GM21786 (cell line): ENCODE measurements around the gene PXT1.
A peak's percentile ranks its signal among the peaks of the same experiment; 100 is the strongest.

Source experiments
- ATAC-seq: cut with Tn5 transposase; IDR thresholded peaks from one replicate; pipeline ENCODE4 v1.9.1; 2021; ENCODE audit not compliant: unreplicated experiment

PXT1 gene

DNA sequence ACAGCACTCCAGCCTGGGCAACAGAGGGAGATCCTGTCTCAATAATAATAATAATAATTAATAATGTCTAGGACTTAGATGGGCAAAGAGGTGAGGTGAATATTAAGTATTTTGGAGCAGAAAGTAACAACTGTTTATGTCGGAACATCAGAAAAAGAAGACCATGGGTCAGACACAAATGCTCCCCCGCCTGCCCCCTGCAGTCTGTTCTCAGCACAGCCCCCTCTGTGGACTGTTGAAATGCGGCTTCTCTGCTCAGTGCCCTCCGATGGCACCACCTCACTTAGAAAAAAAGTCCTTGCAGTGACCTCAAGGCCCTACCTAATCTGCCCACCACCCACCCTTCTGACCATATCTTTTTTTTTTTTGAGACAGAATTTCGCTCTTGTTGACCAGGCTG, 50.0 kb downstream of the PXT1 start:
- no peak for ATAC-seq

DNA sequence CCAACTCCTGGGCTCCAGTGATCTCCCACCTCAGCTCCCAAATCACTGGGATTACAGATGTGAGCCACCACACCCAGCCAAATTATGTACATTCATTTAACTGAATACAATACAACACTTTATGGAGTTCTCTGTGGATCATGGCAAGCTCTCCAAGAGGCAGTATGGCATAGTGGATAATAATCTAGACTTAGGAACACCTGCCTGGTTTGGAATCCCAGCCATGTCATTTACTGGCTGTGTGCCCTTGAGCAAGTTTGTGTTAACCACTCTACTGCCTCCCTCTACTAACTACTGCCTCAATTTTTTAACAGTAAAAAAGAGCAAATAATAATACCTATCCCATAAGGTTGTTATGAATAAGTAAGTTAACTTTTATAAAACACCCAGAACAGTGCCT, 53.3 kb downstream of the PXT1 start:
- no peak for ATAC-seq

DNA sequence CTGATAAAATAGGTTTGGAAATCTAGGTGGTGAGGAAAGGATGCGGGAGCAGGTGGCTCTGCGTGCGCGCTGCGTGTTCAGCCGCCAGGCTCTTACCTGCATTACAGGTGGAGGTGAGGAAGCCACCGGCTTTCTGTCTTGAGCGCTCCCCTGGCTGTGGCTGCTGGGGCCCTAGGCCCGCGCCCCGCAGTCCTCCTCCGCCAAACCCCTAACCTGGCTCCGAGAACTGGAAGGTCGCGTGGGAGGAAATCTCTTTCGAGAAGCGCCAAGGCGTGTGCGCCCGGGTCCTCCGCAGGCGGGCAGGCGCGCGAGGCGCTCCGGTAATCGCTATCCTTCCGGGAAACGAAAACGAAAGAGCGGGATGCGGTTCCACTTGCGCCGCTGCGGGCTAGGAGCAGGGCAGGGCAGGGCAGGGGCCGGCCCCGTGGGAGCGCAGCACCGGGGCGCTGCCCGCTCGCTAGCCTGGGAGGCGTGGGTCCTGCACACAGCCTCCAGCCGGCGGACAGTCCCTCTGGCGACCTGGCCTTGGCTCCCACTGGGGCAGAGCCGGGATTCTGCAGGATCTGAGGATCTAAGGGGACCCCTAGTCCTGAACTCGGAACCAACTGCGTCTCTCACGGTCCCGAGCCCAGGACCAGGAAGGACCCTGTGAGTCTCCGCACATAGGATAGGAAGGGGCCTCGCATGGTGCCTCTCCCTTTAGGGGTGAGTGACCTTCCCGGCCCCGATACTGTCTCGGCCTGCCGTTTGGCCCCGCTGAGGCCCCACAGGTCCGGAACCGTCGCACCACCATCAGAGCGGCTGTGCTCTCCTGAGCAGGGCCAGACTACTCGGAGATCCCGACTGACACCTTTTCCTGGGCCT, 55.0 kb downstream of the PXT1 start, which contains the start of gene ETV7:
ETV7 (minus strand) TSS at position 230 of the 864 bp plus-strand sequence; CDS start at position 102, 128 bp downstream.
- ATAC-seq, result peak; percentile 39

DNA sequence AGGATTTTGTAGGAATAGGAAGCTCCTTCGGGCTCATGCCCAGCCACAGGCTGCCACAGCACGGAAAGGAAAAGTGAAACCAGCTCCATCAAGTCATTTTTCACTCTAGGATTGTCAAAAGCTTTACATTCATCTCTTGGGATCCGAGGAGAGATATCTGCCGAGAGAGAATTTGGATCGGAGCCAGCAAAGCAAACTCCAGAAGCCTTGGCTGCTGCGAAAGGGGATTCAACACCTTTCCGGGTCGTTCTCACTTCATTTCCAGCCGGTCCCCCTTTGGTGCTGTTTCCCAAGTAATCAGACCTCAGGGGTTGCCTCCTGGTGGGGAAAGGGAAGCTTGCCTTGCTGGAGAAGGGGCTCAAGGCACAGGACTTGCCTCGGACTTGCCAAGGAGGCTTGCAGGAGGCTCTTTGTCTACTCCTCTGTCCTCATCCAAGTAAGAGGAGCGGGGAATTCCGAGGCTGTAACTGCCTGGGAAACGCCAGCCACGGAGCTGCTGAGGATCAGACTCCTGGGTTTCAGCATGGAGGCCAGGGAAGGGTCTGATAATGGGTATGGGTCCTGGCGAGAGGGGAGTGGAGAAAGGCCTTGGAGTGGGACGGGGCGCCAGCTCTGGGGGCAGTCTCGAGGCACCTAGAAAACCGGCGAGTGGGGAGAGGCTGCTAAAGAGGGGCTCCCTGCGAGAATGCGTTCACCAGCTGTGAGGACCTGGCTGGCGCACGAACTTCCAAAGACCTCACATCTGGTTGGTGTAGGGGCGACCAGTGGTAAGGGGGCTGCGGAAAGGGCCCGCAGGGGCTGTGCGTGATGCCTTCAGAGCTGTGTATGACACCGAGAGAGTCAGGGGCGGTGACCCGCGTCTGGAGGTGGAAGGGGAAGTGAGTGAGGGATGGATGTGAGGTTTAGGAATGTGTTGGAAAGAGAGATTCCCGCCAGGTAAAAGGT, 55.9 kb downstream of the PXT1 start:
- ATAC-seq, result no peak

DNA sequence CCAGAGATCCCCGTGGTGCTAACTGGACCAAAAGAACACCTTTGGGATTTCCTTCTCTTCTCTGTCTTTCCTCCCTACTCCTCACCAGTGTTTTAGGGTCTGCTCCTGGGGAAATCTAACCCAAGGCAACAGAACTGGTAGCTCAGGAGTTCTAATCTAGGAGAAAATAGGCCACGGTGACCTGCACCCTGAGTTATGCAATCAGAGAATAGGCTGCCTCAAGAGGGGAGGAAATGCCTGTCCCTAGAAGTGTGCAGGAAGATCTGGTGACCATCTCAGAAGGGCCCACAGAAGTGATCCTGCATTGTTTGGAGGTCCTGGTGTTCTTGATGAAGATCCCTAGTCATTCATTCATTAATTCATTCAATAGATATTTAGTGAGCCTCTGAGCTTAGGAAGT, 58.6 kb downstream of the PXT1 start:
- ATAC-seq, result no peak

DNA sequence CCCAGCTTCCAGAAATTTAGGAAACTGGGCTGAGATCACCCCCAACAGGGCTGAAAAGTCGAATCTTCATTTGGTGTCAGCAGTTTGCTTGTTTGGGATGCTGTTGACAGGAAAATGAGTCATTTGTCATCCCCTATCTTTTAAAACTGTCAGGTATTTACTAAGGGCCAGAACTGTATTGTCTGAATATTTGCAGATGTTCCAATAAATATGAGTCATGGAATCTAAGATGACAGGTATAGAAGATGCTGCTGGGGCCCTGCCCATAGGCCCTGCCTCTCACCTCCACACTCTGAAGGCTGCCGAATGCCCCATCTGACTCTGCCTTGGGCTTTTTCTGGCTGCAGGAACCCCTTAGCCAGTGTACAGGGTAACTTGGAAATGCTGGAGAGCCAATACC, 59.0 kb downstream of the PXT1 start:
- no peak for ATAC-seq

DNA sequence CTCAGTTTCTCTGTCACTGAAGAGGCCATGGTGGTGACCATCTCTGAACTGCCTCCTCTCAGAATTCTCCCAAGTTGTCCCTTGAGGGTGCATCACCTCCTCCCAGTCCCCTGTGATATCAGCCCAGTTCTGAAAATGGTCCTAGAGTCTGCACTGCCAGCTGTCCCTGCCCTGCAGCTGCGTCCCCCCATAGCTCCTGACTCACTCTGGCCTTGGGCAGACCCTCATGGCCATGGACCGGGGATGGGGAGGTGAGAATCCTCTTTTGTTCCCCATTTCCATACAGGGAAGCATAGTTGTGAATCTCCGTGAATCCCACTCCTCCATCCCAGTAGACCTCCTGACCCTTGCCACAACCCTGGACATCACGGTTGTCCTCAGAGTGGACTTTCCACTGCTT, 59.7 kb downstream of the PXT1 start:
- no peak for ATAC-seq

DNA sequence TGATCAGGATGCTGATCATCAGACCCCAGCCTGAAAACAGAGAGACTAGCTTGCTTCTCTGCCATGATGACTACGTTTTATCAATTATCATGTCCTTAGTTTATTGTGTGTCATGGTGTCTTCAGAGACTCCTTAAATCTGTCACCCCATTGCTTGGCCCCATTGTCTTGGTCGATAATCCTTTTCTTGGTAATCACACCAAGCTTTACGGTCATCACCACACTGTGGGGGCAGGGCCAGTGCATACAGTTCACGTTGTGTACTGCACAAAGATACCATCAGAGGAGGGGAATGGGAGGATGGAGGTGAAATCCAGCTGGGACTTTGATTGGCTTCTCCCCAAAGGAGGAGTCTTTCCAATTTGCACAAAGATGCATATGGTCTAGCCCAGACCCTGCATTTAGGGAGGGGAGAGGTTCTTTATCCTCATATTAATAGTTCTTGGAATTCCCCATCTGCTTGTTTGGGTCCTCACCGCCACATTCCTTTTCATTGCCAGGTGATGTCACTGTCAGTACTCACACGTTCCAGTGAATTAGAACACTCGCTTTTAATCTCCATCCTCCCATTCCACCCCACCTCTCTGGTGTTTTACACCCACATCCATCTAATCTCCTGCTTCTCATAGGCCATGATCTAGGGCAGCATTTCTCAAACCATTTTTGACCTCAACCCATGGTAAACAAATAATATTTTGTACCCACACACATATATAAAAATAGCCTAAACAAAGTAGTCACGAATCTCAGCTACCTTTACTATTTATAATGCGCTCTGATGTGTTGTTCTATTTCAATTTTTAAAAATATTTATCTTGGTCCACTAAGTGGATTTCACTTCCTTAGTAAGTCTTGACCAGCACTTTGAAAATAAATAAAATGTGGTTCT, 60.9 kb downstream of the PXT1 start:
- ATAC-seq, result no peak

DNA sequence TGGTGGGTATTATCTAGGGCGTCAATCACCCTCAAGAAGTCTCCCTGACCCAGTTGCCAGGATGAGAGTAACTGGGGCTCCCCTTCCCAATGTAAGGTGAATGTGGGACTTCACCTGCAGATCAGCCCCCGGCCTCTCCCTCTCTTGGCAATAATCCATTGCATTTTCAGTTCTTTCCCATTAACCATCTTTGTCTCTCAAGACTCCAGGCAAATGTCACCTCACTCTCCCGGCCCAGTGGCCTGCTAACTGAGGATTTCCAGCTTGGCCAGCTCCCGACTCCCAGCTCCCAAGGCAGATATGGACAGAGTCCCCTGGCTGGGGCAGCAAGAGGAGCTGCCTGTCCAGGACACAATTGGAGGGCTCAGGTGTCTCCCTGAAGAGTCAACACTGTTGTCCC, 62.5 kb downstream of the PXT1 start:
- ATAC-seq, result no peak

DNA sequence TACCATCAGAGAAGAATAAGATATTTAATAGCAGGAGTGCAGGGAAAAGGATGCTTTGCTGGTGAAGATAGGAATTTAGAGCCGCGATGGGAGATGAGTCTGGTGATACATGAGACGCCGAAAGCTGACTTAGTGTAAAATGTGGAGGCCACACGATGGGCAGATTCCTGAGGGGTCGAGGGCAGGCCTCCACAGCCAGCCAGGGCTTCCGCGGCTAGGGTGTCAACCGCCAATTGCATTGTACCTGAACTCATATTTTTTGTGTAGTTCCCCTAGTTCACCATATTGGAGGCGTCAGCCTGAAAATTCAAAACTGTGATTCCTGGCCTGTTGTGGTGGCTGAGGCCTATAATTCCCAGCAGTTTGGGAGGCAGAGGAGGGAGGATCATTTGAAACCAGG, 63.7 kb downstream of the PXT1 start:
- no peak for ATAC-seq

DNA sequence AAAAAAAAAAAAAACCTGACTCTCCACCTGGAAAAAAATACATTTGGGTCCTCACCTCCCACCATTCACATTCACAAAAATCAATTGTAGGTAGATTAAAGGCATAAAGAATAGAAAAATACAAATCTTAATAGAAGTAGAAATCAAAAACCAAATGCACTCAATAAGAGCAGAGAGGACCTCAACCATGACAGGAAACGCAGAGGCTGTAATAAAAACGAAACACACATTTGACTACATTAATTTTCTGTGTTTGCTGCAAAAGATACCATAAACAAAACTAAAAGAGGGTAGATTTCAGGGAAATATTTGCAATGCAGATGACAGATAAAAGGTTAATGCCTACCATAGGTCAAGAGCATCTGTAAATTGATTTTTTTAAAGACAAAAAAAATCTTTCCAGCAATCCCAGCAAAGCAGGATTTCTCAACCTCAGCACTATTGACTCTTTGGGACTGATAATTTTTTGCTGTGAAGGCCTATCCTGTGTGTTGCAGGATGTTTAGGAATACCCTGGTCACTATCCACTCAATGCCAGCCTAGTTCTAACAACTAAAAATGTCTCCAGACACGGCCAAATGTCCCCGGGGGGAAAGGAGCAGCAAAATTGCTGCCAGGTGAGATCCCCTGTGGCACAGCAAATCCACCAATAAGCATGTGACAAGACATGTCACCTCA, 64.3 kb downstream of the PXT1 start:
- ATAC-seq, result no peak

DNA sequence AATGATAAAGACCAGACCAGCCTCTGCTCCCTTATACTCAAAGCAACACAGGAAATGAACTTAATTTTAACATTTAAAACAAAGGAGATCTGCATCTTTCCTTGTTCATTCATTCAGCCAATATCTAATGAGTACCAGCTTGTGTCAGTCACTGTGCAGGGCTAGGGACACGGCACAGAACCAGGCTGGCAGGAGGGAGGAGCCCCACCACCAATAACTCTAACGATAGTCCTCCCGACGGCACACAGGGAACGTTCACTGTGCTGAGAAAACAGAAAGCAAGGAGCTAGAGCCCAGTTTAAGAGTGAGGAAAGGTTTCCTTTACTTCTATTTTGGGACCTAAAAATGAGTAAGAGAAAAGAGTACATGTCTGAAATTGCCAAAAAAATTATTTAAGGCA, 65.1 kb downstream of the PXT1 start:
- ATAC-seq, result no peak

DNA sequence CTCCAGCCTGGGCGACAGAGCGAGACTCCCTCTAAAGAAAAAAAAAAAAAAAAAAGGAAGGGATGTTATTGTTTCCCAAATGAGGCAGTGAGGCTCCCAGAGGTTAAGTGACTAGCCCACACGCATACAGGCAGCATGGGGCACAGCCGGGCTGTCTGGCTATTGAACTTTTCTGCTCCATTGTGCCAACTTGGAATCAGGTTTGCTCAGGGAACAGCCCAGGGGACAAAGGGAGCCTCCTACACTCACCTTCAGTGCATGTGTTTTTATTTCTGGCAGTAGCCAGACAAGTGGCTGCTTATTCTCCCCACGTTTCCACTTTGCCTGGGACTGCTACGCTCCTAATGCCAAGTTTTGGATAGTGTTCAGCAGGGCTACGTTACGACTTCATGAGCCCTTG, 65.9 kb downstream of the PXT1 start:
- ATAC-seq, result no peak

DNA sequence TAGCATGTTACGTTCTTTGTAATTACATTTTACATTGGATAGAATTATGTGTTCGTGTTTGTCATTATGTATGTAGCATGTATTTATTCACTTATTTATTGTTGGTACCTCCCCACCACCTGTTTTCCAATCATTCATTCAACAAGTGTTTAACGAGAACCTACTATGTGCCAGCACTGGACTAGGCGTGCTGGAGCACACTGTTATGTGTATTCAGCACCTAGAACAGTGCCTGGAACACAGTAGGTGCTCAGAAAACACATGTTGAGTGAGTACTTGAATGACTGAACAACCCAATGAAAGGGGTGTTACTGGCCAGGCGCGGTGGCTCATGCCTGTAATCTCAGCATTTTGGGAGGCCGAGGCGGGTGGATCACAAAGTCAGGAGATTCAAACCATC, 66.5 kb downstream of the PXT1 start:
- ATAC-seq, result no peak

DNA sequence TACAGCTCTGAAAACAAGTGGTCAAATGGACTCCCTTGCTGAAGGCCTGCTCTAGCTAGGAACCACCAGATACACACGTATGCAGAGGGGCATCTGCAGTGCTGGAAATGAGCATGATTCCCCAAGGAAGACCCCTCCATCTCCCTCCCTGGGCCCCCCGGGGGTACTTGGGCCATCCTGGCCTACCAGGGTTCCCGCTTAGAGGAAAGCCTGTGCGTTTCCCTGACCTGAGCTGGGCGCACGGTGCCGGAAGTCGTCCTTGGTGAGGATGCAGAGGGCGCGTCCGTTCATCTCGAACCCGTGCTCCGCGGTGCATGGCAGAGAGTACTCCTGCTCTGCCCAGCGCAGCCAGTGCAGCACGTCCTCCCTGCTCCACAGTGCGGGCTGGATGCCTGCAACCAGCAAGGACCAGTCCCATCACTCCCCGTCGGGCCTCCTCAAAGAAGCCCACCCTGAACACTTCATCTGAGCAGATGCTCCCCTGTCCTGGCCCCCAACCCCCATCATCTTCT, 67.0 kb downstream of the PXT1 start:
- ATAC-seq, result no peak

DNA sequence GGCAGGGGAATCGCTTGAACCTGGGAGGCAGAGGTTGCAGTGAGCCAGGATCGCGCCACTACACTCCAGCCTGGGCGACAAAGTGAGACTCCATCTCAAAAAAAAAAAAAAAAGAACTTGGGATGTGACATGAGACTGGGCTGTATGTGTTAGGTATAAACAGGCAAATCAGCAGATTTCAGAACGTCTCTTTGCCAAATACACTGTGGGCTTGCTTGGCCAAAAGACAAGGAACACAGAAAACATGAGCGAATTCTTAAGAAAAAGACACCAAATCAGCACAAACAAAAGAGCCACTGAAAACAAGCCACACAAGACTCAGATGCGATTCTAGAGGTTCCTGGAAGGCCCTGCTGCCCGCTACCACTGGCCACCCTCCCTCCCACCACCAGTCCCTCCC, 67.7 kb downstream of the PXT1 start:
- ATAC-seq, result no peak

DNA sequence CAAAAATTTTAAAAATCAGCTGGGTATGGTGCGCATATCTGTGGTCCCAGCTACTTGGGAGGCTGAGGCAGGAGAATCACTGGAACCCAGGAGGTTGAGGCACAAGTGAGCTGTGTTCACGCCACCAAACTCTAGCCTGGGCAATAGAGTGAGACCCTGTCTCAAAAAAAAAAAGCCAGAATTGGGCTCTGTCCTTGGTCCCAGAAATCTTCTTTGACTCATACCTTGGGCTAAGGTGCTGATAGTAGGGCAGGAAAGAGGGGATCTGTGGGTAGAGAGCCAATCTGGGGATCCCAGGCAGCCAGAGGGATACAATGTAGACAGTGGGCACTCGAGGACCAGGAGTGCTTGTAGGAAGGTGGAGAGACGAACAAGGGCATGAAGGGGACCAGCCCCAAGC, 68.5 kb downstream of the PXT1 start:
- no peak for ATAC-seq

DNA sequence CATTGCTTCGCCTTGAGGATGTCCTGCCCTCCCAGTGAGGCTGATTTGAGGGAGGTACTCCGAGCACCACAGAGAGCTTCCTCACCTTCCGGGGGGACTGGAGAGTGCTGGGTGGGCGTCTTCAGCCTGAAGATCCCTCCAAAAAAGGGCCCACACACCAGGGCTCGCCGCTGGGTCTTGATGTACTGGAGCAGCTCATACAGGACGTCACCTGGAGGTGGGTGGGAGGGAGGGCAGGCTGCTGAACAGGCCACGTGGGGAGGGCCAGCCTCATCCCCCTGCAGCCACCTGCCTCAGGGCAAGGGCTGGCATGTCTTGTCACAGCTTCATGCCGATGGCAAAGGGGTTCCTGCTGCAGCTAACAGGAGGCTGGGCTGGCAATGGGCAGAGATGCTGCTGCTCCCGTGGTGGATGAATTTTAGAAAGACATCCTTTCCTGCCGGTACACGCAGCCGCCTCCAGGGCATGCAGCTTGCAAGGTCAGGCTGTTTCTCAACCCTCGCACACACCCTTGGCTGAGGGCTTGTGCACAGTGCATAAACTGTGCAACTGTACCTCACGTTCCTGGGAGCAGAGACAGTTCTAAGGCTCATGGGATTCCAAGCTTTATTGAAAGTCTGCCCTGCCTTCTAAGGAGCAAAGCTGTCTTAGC, 69.2 kb downstream of the PXT1 start:
- ATAC-seq, result no peak

DNA sequence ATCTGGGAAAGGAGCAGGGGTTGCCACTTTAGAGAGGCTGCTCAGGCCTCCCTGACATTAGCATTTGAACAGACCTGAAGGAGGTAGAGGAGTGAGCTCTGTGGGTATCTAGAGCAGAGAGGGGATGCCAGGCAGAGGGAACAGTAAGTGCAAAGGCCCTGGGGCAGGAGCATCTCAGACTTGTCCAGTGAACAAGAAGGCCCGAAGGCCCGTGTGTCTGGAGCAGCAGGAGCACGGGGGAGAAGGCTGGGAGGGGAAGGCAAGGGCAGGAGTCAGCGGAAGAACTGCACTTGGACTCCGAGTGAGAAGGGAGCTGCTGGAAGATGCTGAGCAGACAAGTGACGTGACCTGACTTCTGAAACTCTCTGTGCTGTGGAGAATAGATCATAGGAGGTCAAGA, 70.6 kb downstream of the PXT1 start:
- ATAC-seq, result no peak

DNA sequence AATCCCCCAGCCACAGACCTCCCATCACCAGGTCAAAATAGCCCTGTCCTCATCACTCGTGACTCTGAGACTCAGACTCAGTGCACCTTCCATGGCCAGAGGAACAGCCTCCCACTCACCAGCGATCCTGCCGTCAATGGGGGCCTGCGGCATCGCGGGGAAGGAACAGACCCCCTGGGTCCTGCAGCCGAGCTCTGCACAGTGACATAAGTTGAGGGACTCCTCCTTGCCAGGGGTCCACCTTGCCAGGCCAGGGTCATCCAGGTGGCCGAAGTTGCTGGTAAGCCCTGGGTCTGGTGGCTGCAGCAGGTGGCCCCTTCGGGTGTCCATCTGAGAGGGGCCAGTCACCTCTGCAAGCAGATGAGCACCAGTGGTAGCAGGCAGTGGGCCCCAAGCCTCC, 71.4 kb downstream of the PXT1 start:
- ATAC-seq, result no peak
